Psoas muscle (tissue), 8 donors: ENCODE data around the gene CEP95. TPM values are rescaled to one million over a fixed set of nuclear protein-coding genes. Genes with fewer than 3 reads are reported as not detected.
A peak's percentile ranks its signal among the peaks of the same experiment; 100 is the strongest.
"Not testable (repeated sequence)": the region's sequence is repeated elsewhere in the genome, so short reads cannot be mapped to it uniquely, and the experiment has no call there.

Experiments used
- ATAC-seq, 4 donors: fragments of 200-7000 bp; cut with Tn5 transposase; one replicate each; pipeline ENCODE4 v1.9.1; 2020; ENCODE audit warnings: moderate library complexity in 3 of 4, mild to moderate bottlenecking in 2 of 4
- DNase-seq, 2 donors: peaks; one replicate each; pipeline ENCODE4 v3.0.0-alpha.2; 2020
- H3K27ac ChIP-seq: fragments of 200-600 bp; one replicate; pipeline ENCODE4 v1.8.0; 2022
- H3K27me3 ChIP-seq, 3 donors: fragments of 200-600 bp in 1 of 3; one replicate each; pipeline versions ENCODE4 v1.6.1 to v1.8.0; 2013 to 2022; ENCODE audit warnings: low read length in 2 of 3, mild to moderate bottlenecking in 2 of 3, moderate library complexity in 1 of 3; ENCODE audit not compliant: insufficient read depth in 3 of 3
- H3K36me3 ChIP-seq, 2 donors: fragments of 200-600 bp in 1 of 2; one replicate each; pipeline versions ENCODE4 v1.6.1 to v1.8.0; 2013 to 2022; ENCODE audit warnings: low read depth in 1 of 2, mild to moderate bottlenecking in 1 of 2, moderate library complexity in 1 of 2; ENCODE audit not compliant: insufficient read depth in 1 of 2
- H3K4me1 ChIP-seq: fragments of 200-600 bp; one replicate; pipeline ENCODE4 v1.8.0; 2022
- H3K4me3 ChIP-seq: fragments of 200-600 bp; one replicate; pipeline ENCODE4 v1.8.0; 2022; ENCODE audit warnings: mild to moderate bottlenecking
- H3K9me3 ChIP-seq: fragments of 200-600 bp; one replicate; pipeline ENCODE4 v1.8.0; 2022
- WGBS, 3 donors: extraction: QIAGEN DNeasy Blood & Tissue Kit; methylation state at CpG; one replicate each; pipeline versions ENCODE4 v1.1.6 to v1.1.7; 2013; 5-methylcytosine and 5-hydroxymethylcytosine counted together
- intact Hi-C, 2 donors: fragments of 100-400 bp; cut with DNase I; formaldehyde crosslinking; loops; one replicate each; pipeline versions ENCODE4 v1.11.0 to v1.14.2; 2022
- polyA plus RNA-seq, 3 donors: library from polyadenylated mRNA; stranded (reverse); fragments of 200-250 nt; gene quantifications; one replicate each; pipeline ENCODE4 v1.2.3, GENCODE V29; 2013
- total RNA-seq, 4 donors: library from RNA; stranded (reverse); fragmentation: NEBNext Ultra II Directional in 2 of 4; extraction: Animal tissue kit (Norgen Biotek cat#: 25700) in 2 of 4; gene quantifications; one replicate each; pipeline versions ENCODE4 v1.2.1 to v1.2.4, GENCODE V29; 2021 to 2023
- TF ChIP-seq, protein P1 (sequence below): fragments of 200-600 bp; IDR thresholded peaks from one replicate; pipeline ENCODE4 v1.8.0; 2022; ENCODE audit warnings: antibody characterized with exemption
- donor health status: healthy with polysubstance abuse.
- donor health status: DM: no; HTN: no; CAD: no; lungs with moderate emphysema.
- donor health status: Bipolar disorder and iron deficiency.
- donor health status: healthy.
- donor health status: DM: yes; HTN: yes; CAD: no.
- donor health status: DM: no; HTN: no; CAD: no.
- donor health status: DM: no; HTN: no; CAD: no.
- donor health status: DM: yes; HTN: yes; CAD: no.

Gene CEP95
- total and polyA plus RNA-seq, 7 donors, result 9.3 to 21.7 (median 15.7) TPM

DNA sequence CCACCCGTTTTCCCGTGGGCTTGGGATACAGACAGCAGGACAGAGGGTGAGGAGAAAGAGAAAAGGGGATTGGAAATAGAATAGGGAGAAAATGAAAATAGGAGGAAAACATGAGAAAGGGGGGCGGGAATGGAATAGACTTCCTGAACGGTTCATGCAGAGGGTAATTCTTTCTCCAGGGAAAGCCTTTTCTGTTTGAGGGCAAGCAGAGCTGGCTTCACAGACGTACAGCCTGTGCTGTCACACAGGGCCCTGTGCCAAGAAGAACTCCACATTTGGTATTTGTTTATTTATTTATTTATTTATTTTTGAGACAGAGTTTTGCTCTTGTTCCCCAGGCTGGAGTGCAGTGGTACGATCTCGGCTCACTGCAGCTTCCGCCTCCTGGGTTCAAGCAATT lies 45.8 kb upstream of the CEP95 start:
- Histone ChIP-seq H3K36me3 (no peaks in the 10 kb centered on the region), H3K27ac (no peak overlapping the region), H3K4me1 (no peaks in the 10 kb centered on the region), H3K27me3 (peaks cover 0 to 5% (median 0%) of the 10 kb centered on the region in 3 donors), H3K9me3 (no peaks in the 10 kb centered on the region), H3K4me3 (no peak overlapping the region)
- intact Hi-C loops, result no loop called here
- WGBS, 3 donors, result 26 to 36% (median 29%) methylated on average over 8 of the region's 8 CpGs
- TF ChIP-seq, protein P1, sequence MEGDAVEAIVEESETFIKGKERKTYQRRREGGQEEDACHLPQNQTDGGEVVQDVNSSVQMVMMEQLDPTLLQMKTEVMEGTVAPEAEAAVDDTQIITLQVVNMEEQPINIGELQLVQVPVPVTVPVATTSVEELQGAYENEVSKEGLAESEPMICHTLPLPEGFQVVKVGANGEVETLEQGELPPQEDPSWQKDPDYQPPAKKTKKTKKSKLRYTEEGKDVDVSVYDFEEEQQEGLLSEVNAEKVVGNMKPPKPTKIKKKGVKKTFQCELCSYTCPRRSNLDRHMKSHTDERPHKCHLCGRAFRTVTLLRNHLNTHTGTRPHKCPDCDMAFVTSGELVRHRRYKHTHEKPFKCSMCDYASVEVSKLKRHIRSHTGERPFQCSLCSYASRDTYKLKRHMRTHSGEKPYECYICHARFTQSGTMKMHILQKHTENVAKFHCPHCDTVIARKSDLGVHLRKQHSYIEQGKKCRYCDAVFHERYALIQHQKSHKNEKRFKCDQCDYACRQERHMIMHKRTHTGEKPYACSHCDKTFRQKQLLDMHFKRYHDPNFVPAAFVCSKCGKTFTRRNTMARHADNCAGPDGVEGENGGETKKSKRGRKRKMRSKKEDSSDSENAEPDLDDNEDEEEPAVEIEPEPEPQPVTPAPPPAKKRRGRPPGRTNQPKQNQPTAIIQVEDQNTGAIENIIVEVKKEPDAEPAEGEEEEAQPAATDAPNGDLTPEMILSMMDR, result no peak
- DNase-seq (peak in 1 of 2 donors; percentile 62), ATAC-seq (no peak)

DNA sequence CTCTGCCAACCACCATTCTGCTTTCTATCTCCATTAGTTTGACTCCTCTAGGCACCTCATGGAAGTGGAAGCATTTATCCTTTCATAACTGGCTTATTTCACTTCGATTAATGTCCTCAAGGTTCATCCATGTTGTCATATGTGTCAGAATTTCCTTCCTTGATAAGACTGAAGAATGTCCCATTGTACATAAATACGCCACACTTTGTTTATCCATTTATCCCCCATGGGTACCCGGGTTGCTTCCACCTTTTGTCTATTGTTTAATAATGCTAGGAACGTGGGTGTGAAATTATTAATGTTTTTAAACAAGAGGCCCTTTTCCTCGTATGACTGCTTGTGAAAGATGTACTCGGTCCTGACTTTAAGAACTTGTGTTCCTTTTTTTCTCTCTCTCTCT lies 45.0 kb upstream of the CEP95 start:
- Histone ChIP-seq H3K27me3 (peaks cover 0 to 6% (median 0%) of the 10 kb centered on the region in 3 donors), H3K4me3 (no peak overlapping the region), H3K27ac (no peak overlapping the region), H3K36me3 (no peaks in the 10 kb centered on the region), H3K4me1 (no peaks in the 10 kb centered on the region), H3K9me3 (no peaks in the 10 kb centered on the region)
- ATAC-seq (no peak), DNase-seq (no peak)
- intact Hi-C loops, result no loop called here
- WGBS, 3 donors, result 69 to 71% (median 70%) methylated on average over 6 of the region's 6 CpGs
- TF ChIP-seq, protein P1, result no peak

DNA sequence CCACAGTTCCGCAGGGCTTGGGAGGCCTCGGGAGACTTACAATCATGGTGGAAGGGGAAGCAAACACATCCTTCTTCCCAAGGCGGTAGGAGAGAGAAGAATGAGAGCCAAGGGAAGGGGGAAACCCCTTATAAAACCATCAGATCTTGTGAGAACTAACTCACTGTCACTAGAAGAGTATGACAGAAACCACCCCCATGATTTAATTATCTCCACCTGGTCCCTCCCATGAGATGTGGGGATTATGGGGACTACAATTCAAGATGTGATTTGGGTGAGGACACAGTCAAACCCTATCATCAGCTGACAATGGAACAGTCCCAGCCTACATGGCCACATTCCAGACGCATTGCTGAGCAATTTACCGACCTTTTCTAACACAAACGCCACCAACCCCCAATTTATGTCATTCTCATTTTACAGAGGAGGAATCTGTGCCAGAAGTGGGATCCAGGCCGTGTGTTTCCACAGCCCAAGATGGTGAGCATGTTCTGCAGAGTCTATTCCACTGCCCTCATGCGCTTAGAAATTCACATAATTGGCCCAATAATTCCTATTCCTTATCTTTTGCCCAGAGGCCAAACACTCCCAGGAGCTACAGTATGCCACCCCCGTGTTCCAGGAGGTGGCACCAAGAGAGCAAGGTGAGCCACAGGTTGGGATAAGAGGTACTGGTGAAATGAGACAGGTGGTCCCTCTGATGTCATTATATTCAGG lies 40.6 kb upstream of the CEP95 start:
- whole genome bisulfite sequencing, 3 donors, result 45 to 50% (median 48%) methylated on average over 9 of the region's 9 CpGs
- no peak for DNase-seq
- H3K4me1 ChIP-seq, result no peaks in the 10 kb centered on the region
- no peak overlapping the region for H3K27ac ChIP-seq
- no peaks in the 10 kb centered on the region for H3K36me3 ChIP-seq
- TF ChIP-seq, protein P1, result no peak
- H3K4me3 ChIP-seq, result no peak overlapping the region
- intact Hi-C loops, result no loop called here
- H3K9me3 ChIP-seq, result no peaks in the 10 kb centered on the region
- peaks cover 0 to 6% (median 0%) of the 10 kb centered on the region in 3 donors for H3K27me3 ChIP-seq
- ATAC-seq, result no peak

DNA sequence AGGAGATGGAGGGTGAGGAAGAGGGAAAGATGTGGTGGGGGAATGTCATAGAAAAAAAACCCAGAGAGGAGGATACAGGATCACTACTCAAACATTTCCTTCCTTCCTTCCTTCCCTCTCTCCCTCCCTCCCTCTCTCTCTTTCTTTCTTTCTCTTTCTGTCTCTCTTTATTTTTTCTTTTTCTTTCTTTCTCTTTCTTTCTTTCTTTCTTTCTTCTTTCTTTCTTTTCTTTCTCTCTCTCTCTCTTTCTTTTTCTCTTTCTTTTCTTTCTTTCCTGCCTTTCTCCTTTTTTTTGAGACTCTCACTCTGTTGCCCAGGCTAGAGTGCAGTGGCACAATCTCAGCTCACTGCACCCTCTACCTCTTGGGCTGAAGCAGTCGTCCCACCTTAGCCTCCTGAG lies 39.9 kb upstream of the CEP95 start:
- intact Hi-C loops, result not testable (repeated sequence)

DNA sequence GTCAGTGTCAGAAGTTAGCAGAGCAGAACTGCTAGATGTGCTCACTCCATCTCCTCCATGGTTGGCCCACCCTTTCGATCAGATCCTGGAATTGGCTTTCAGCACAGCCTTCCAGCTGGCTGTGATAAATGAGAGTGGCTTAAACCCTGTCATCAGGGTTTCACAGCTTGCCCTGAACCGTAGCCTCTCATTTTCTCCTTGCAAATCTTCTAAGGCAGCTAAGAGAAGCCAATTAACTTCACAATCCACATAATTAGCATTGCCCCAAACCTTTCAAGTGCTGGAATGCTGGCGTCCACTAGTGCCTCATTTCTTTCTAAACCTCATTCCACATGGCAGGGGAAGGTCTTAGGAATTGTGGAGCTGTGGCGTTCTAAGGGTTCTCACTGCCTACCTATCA lies 36.2 kb upstream of the CEP95 start:
- TF ChIP-seq, protein P1, result no peak
- intact Hi-C loops, result no loop called here

More for the DNA sequence above, 39.9 kb upstream of the CEP95 start:
- H3K4me3 ChIP-seq, ATAC-seq, DNase-seq, H3K9me3 ChIP-seq, H3K27me3 ChIP-seq, H3K27ac ChIP-seq, H3K4me1 ChIP-seq, H3K36me3 ChIP-seq: not testable (repeated sequence)
- 62 to 70% (median 64%) methylated on average over 1 of the region's 1 CpG for WGBS, 3 donors

More for the DNA sequence above, 36.2 kb upstream of the CEP95 start:
- Histone ChIP-seq H3K36me3 (no peaks in the 10 kb centered on the region), H3K27ac (no peak overlapping the region), H3K9me3 (no peaks in the 10 kb centered on the region), H3K4me1 (no peaks in the 10 kb centered on the region), H3K27me3 (peaks cover 0 to 4% (median 0%) of the 10 kb centered on the region in 3 donors), H3K4me3 (no peak overlapping the region)
- ATAC-seq, result no peak
- 43 to 56% (median 48%) methylated on average over 4 of the region's 4 CpGs for WGBS, 3 donors
- DNase-seq, result no peak
